ENCODE measurements around the gene FLAD1.
A peak's percentile ranks its signal among the peaks of the same experiment; 100 is the strongest.

FLAD1 gene

DNA sequence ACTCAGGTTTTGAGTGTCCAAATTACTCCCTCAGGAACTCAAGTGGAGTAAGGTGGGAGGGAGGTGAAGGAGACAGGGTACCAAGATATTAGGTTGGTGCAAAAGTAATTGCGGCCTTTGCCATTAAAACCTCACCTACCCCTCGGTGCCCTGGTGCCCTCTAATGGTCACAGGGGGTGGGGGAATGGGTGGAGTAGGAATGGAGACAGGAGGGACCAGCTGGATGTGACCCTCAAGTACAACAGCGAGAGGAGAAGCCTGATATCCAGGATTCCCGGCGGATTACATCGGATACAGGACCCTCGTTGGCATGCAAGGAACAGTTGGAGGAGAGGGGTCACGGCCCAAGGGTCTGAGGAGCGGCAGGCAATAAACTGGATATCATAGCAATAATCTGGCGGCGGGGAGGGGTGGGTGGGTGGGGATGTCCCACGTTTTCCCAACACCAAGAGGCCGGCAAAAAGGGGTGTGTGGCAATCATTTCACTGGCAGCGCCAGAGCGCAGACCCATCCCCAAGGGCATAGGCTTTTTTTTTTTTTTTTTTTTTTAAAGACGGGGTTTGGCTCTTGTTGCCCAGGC lies 15.1 kb downstream of the FLAD1 start:
- TF ChIP-seq, protein P1, sequence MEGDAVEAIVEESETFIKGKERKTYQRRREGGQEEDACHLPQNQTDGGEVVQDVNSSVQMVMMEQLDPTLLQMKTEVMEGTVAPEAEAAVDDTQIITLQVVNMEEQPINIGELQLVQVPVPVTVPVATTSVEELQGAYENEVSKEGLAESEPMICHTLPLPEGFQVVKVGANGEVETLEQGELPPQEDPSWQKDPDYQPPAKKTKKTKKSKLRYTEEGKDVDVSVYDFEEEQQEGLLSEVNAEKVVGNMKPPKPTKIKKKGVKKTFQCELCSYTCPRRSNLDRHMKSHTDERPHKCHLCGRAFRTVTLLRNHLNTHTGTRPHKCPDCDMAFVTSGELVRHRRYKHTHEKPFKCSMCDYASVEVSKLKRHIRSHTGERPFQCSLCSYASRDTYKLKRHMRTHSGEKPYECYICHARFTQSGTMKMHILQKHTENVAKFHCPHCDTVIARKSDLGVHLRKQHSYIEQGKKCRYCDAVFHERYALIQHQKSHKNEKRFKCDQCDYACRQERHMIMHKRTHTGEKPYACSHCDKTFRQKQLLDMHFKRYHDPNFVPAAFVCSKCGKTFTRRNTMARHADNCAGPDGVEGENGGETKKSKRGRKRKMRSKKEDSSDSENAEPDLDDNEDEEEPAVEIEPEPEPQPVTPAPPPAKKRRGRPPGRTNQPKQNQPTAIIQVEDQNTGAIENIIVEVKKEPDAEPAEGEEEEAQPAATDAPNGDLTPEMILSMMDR (conservative IDR thresholded peaks at IDR 0.05; ENCODE audit: control insufficient read depth, insufficient read depth, low read depth, low read length): no peak
- no peak for DNase-seq (ENCODE audit: low read depth)
- H3K4me3 ChIP-seq (ENCODE audit: control insufficient read depth, low read depth, low read length): no peak overlapping the region

DNA sequence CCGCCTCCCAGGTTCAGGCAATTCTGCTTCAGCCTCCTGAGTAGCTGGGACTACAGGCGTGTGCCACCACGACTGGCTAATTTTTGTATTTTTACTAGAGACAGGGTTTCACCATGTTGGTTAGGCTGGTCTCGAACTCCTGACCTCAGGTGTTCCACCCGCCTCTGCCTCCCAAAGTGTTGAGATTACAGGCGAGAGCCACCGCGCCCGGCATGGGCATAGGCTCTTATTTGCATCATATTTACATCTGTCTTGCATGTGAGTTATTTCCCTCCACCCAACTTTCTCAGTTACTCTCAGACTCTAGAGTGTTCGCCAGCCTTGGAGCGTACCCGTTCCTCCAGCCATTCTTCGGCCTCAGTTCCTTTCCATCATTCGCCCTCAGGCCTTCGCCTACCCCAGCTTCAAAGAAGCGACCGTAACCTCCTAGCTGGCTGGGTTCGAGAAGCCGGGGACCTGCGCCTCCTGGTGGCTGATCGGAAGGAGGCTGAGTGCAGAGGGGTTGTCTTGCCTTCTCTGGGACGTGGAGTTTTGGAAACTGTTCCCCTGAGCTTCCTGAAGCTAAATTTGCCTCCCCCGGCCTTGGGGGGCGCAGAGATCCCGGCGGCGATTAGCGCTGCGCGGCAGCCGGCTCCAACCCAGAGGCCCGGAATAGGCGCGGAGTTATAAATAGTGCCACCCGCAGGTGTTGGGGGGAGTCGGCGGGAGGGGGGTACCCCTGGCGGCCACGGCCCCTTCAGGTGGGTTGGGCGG lies 15.8 kb downstream of the FLAD1 start:
- H3K4me3 ChIP-seq (ENCODE audit: control insufficient read depth, low read depth, low read length): peak overlapping the region; percentile 31

DNA sequence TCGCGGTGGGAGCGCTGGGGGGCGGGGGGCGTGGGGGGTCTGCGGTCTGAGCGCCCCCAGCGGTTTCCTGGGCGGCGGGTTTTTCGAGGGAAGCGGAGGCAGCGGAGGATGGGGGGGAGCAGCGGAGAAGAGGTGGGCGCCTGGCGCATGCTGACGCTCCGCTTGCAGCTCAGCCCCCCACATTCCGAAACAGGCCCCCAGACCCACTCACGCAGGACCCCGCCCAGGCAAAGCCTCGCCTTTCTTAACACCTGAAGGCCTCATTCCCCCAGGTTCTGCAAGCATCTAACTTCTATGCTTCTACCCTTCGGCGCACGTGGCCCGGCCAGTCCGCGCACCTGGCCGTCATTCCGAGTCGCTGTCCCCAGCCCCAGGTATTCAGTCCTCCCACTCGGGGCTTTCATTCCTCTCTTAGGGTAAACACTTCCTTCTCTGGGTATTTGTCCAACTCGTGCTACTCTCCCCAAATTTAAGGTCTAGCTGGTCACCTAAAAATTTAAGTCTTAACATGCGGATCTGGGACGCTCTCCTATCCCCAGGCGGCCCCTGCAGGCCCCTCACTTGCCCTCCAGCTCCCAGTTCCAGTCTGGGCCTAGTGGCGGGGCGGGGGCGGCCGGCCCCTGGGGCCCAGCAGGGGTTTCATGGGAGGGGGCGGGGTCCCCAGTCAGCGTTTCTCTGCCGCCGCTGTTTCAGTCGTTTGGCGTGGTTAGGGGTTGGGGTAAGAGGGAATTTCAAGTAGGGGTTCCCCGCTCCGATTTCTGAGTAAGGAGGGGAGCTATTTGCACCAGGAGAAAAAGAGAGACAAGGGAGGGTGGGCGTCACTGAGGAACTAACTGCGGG lies 16.6 kb downstream of the FLAD1 start:
- DNase-seq (ENCODE audit: low read depth): no peak
- peak overlapping the region; percentile 89 for H3K4me3 ChIP-seq (ENCODE audit: control insufficient read depth, low read depth, low read length)
- TF ChIP-seq, protein P1 (conservative IDR thresholded peaks at IDR 0.05; ENCODE audit: control insufficient read depth, insufficient read depth, low read depth, low read length): no peak

More for the DNA sequence above, 15.8 kb downstream of the FLAD1 start:
- TF ChIP-seq, protein P1 (conservative IDR thresholded peaks at IDR 0.05; ENCODE audit: control insufficient read depth, insufficient read depth, low read depth, low read length): peak; percentile 93
- peak; percentile 76 for DNase-seq (ENCODE audit: low read depth)

DNA sequence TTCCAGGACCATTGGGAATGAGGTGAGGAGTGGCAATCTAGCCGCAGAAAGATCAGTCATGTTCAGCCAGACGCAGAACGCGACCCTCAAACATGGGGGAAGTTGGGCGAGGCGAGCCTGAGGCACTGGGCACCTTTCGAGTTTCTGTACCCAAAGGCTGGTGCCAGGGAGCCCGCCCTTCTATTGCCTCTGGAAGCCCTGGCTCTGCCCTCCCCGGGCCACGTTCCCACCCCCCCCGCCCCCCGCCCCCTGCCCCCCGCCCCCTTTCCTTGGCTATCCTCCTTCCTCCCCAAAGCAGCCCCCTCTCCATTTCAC lies 17.2 kb downstream of the FLAD1 start:
- no peak for DNase-seq (ENCODE audit: low read depth)
- H3K4me3 ChIP-seq (ENCODE audit: control insufficient read depth, low read depth, low read length): peak overlapping the region; percentile 89
- TF ChIP-seq, protein P1 (conservative IDR thresholded peaks at IDR 0.05; ENCODE audit: control insufficient read depth, insufficient read depth, low read depth, low read length): no peak

DNA sequence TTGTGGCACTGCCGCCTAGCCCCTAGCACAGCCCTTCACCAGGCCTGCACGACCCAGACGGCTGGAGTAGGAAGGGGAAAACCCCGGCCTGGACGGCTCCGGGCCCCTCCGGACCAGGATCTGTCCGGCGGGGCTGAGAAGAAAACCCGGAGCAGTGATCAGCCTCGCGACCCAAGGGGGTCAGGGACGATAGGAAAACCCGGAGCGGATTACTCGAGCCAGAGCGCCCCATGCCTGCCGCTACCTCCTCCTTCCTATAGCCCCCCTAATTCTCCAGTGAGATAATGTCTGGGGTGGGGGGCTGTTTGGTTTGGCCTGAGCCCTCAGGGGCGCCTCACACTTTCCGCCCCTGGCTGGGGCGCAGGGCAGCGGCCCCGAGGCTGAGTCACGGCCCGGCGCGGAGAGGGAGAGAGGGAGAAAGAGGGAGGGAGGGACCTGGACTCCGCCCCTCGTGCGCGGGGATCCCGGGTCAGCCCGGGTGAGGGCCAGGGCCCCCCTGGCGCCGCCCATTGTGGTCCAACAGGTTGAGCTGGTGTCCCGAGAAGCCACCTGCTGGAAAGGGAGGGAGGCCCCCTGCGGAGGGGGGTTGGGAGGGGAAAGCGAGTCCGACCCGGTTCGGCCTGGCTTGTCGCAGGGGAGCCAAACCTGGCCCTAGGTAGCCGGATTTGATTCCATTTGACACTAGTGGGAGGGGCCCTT lies 17.7 kb downstream of the FLAD1 start:
- TF ChIP-seq, protein P1 (conservative IDR thresholded peaks at IDR 0.05; ENCODE audit: control insufficient read depth, insufficient read depth, low read depth, low read length): no peak
- H3K4me3 ChIP-seq (ENCODE audit: control insufficient read depth, low read depth, low read length): peak overlapping the region; percentile 89
- peak; percentile 76 for DNase-seq (ENCODE audit: low read depth)

DNA sequence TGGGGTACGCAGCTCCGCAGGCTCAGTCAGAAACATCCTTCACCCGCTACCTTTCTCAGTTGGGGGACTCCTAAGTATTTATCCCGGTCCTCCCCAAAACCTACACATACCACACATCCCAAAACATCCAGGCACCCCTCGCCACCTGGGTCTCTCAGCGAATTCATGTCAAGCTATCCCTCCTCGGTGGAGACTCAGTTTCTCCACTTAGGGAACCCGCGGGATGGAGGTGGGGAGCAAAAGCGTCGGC lies 18.2 kb downstream of the FLAD1 start:
- no peak for DNase-seq (ENCODE audit: low read depth)
- peak overlapping the region; percentile 89 for H3K4me3 ChIP-seq (ENCODE audit: control insufficient read depth, low read depth, low read length)
- TF ChIP-seq, protein P1 (conservative IDR thresholded peaks at IDR 0.05; ENCODE audit: control insufficient read depth, insufficient read depth, low read depth, low read length): no peak
